SJSA1 (cell line): ENCODE measurements around the gene EME1. TPM values are rescaled to one million over a fixed set of nuclear protein-coding genes. Genes with fewer than 3 reads are reported as not detected.
"Not testable (repeated sequence)": the region's sequence is repeated elsewhere in the genome, so short reads cannot be mapped to it uniquely, and the experiment has no call there.

Experiments used
- DNase-seq, 2 experiments: peaks; one replicate each; pipeline ENCODE4 v3.0.0-alpha.2; 2015 to 2020; ENCODE audit warnings: low spot score in 2 of 2, low read depth in 1 of 2
- H3K27ac ChIP-seq: fragments of 250-450 bp; sonication (Bioruptor Pico); 2 replicates; pipeline ENCODE4 v1.5.1; 2020; ENCODE audit warnings: mild to moderate bottlenecking, moderate library complexity
- H3K27me3 ChIP-seq: fragments of 250-450 bp; sonication (Bioruptor Pico); replicated peaks from 2 replicates; pipeline ENCODE4 v1.5.1; 2020; ENCODE audit warnings: mild to moderate bottlenecking, moderate library complexity
- H3K36me3 ChIP-seq: fragments of 250-450 bp; sonication (Bioruptor Pico); 2 replicates; pipeline ENCODE4 v1.5.1; 2020; ENCODE audit warnings: mild to moderate bottlenecking
- H3K4me1 ChIP-seq: fragments of 250-450 bp; sonication (Bioruptor Pico); replicated peaks from 2 replicates; pipeline ENCODE4 v1.6.1; 2021; ENCODE audit warnings: mild to moderate bottlenecking
- H3K4me3 ChIP-seq: fragments of 250-450 bp; sonication (Bioruptor Pico); 2 replicates; pipeline ENCODE4 v1.5.1; 2020; ENCODE audit warnings: mild to moderate bottlenecking
- H3K9me3 ChIP-seq: fragments of 250-450 bp; sonication (Bioruptor Pico); replicated peaks from 2 replicates; pipeline ENCODE4 v1.5.1; 2020; ENCODE audit warnings: mild to moderate bottlenecking
- total RNA-seq: library from RNA; depleted of rRNA; stranded (reverse); fragments of >200 nt; shearing (Covaris generic); gene quantifications from 2 replicates; pipeline ENCODE4 v1.2.3, GENCODE V29; 2014

The EME1 gene
- total RNA-seq, 1 experiment from 2014 or later = 24.1 TPM

GRCh38 chr17:50398672-50399071 is 25.6 kb downstream of the EME1 start:
- not testable (repeated sequence) for H3K4me3 ChIP-seq, H3K27me3 ChIP-seq, DNase-seq, H3K9me3 ChIP-seq, H3K27ac ChIP-seq
- Histone ChIP-seq H3K36me3 (peaks cover 34% of the 10 kb centered on the region), H3K4me1 (peaks cover 18% of the 10 kb centered on the region)

- H3K9me3 ChIP-seq, DNase-seq, H3K4me3 ChIP-seq, H3K27me3 ChIP-seq, H3K27ac ChIP-seq: not testable (repeated sequence)
- peaks cover 25% of the 10 kb centered on the region for H3K36me3 ChIP-seq
- peaks cover 18% of the 10 kb centered on the region for H3K4me1 ChIP-seq
These were observed 26.6 kb downstream of the EME1 start for GRCh38 chr17:50399591-50399990.

DNA sequence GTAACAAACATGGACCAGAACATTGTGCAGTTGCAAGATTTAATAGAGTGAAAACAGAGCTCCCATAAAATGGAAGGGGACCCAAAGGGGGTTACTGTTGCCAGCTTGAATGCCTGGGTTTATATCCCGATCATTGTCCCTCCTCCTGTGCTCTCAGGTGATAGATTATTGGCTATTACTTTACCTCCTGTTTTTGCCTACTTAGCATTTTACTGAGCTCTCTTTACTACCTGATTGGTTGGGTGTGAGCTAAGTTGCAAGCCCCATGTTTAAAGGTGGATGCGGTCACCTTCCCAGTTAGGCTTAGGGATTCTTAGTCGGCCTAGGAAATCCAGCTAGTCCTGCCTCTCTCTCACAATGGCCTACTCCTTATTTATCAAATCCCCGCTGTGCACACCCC is 32.3 kb downstream of the EME1 start:
- not testable (repeated sequence) for H3K27ac ChIP-seq, DNase-seq

GRCh38 chr17:50406578-50406977 is 33.5 kb downstream of the EME1 start:
- DNase-seq = no peak
- no peak overlapping the region for H3K4me3 ChIP-seq
- no peaks in the 10 kb centered on the region for H3K4me1 ChIP-seq
- no peaks in the 10 kb centered on the region for H3K9me3 ChIP-seq
- H3K27ac ChIP-seq = no peak overlapping the region
- no peaks in the 10 kb centered on the region for H3K36me3 ChIP-seq
- H3K27me3 ChIP-seq = peaks cover 19% of the 10 kb centered on the region

More for the DNA sequence above, 32.3 kb downstream of the EME1 start:
- not testable (repeated sequence) for H3K36me3 ChIP-seq, H3K4me1 ChIP-seq, H3K9me3 ChIP-seq, H3K4me3 ChIP-seq
- peaks cover 18% of the 10 kb centered on the region for H3K27me3 ChIP-seq

DNA sequence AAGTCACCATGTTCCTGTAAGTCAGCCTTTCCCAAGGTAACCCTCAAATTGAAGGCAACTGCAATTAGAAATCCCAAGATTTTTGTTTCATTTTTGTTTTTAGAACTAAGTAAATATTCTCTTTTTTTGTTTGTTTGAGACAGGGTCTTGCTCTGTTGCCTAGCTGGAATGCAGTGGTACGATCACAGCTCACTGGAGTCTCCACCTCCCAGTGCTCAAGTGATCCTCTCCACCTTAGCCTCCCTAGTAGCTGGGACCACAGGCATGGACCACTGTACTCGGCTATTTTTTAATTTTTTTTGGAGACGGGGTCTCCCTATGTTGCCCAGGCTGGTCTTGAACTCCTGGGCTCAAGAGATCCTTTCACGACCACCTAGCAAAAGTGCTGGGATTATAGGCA is 34.9 kb downstream of the EME1 start:
- H3K27ac ChIP-seq = no peak overlapping the region
- peaks cover 19% of the 10 kb centered on the region for H3K27me3 ChIP-seq
- no peak overlapping the region for H3K4me3 ChIP-seq
- no peaks in the 10 kb centered on the region for H3K4me1 ChIP-seq
- DNase-seq = no peak
- no peaks in the 10 kb centered on the region for H3K36me3 ChIP-seq
- no peaks in the 10 kb centered on the region; the same call in 1 of the 2 replicates for H3K9me3 ChIP-seq

DNA sequence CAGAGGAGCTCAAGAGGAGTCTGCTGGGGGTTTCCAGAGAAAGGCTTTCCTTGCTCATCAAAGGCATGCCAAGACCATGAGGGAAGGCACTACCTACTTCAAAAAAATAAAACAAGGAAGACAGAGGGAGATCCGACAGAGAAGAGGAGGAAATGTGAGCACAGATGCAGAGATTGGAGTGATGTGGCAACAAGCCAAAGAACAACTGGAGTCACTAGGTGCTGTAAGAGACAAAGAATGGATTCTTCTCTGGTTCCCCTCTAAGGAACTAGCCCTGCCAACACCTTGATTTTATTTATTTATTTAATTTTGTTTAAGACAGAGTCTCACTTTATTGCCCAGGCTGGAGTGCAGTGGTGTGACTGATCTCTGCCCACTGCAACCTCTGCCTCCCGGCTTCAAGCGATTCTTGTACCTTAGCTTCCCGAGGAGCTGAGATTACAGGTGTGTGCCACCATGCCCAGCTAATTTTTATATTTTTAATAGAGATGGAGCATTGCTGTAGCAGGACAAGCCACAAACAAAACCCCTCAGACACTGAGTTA is 39.2 kb downstream of the EME1 start:
- Histone ChIP-seq H3K27me3 (peaks cover 12% of the 10 kb centered on the region), H3K36me3 (no peaks in the 10 kb centered on the region), H3K4me3 (no peak overlapping the region), H3K4me1 (peaks cover 3% of the 10 kb centered on the region; the same call in 1 of the 2 replicates), H3K9me3 (no peaks in the 10 kb centered on the region; the same call in 1 of the 2 replicates), H3K27ac (no peak overlapping the region)
- DNase-seq = no peak

GRCh38 chr17:50414808-50415207 is 41.8 kb downstream of the EME1 start:
- peaks cover 4% of the 10 kb centered on the region; the same call in 1 of the 2 replicates for H3K27me3 ChIP-seq
- H3K4me1 ChIP-seq = peaks cover 3% of the 10 kb centered on the region; the same call in 1 of the 2 replicates
- no peaks in the 10 kb centered on the region for H3K36me3 ChIP-seq
- H3K27ac ChIP-seq = no peak overlapping the region
- DNase-seq = no peak
- no peak overlapping the region for H3K4me3 ChIP-seq
- no peaks in the 10 kb centered on the region; the same call in 1 of the 2 replicates for H3K9me3 ChIP-seq

GRCh38 chr17:50419577-50419976 is 46.5 kb downstream of the EME1 start:
- not testable (repeated sequence) for DNase-seq, H3K4me3 ChIP-seq, H3K27me3 ChIP-seq, H3K27ac ChIP-seq, H3K9me3 ChIP-seq, H3K36me3 ChIP-seq
- H3K4me1 ChIP-seq = peaks cover 21% of the 10 kb centered on the region

GRCh38 chr17:50420419-50421112 is 47.5 kb downstream of the EME1 start:
- Histone ChIP-seq H3K27ac (no peak overlapping the region), H3K27me3 (no peaks in the 10 kb centered on the region), H3K9me3 (no peaks in the 10 kb centered on the region), H3K4me1 (peaks cover 27% of the 10 kb centered on the region), H3K4me3 (no peak overlapping the region), H3K36me3 (no peaks in the 10 kb centered on the region)
- DNase-seq = no peak

DNA sequence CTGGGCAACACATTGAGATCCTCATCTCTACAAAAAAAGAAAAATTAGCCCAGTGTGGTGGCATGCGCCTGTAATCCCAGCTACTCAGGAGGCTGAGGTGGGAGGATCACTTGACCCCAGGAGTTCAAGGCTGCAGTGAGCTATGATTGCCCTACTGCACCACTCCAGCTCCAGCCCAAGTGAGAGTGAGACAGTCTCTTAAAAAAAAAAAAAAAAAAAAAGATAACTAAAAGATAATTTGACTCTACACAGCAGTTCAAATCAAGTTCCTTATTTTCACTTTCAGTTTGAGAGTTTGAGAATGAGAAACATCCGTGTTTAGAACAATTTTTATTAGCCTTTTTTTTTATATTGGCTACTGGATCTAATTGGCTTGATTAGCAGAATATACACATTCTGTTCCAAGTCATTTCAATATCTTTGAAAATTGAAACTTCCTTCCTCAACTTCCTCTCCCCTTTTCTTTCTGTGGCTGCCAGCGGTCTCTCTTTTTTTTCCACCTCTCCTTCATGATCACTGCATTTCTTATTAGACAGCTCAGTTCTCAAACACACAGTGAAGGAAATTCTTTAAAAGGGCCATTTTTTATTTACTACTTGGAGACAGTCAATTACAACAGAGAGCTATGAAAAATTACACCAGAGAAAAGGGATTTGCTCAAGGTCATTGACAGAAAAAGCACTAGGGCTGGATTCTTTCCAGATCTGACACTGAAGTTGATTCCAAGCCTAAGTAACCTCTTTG is 48.5 kb downstream of the EME1 start:
- DNase-seq = peak in 1 of 2 experiments; percentile 52
- H3K27ac ChIP-seq = no peak overlapping the region
- H3K9me3 ChIP-seq = no peaks in the 10 kb centered on the region

DNA sequence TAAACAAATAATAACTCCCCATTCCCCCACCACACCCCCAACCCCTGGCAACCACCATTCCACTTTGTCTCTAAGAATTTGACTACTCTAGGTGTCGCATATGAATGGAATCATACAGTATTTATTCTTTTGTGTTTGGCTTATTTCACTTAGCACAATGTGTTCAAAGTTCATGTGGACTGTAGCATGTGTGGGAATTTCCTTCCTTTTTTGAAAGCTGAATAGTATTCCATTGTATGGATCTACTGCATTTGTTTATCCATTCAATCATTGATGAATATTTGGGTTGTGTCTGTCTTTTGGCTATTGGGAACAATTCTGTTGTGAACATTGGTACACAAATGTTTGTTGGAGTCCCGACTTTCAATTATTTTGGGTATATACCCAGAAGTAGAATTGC is 49.7 kb downstream of the EME1 start:
- Histone ChIP-seq H3K27ac (no peak overlapping the region), H3K36me3 (no peaks in the 10 kb centered on the region), H3K4me3 (no peak overlapping the region), H3K4me1 (peaks cover 42% of the 10 kb centered on the region), H3K27me3 (no peaks in the 10 kb centered on the region), H3K9me3 (no peaks in the 10 kb centered on the region)
- DNase-seq = no peak

More for the DNA sequence above, 48.5 kb downstream of the EME1 start:
- no peaks in the 10 kb centered on the region for H3K27me3 ChIP-seq
- H3K4me1 ChIP-seq = peaks cover 31% of the 10 kb centered on the region
- H3K4me3 ChIP-seq = peak overlapping the region; percentile 8
- H3K36me3 ChIP-seq = no peaks in the 10 kb centered on the region

DNA sequence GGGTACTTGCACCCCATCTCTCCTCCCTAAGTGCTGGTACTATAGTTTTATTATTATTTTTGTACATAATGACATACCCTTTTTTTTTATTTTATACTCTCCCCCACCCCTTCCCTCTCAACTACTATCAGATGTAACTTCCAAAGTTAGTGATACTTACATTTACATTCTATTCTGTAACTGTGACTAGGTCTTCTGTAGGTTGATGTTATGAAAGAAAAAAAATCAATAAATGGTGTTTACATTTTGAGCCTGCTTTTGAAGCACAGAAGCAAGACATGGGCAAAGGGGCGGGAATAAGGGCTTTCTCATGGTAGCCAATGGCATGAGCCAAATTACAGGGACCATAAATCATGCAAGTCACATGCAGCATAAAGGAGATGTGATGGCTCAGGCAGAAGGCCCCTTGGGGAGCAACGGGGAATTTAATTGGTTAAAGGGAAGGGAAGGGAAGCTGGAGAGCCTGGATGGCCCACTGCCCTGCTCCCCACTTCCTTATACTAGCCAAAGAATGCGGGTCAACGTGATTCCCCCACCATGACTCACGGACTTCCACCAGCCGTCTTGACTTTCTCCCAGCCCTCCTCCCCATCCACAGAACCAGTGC is 50.6 kb downstream of the EME1 start:
- no peaks in the 10 kb centered on the region for H3K9me3 ChIP-seq
- peaks cover 42% of the 10 kb centered on the region for H3K4me1 ChIP-seq
- no peaks in the 10 kb centered on the region for H3K27me3 ChIP-seq
- no peaks in the 10 kb centered on the region for H3K36me3 ChIP-seq
- no peak overlapping the region for H3K4me3 ChIP-seq
- H3K27ac ChIP-seq = no peak overlapping the region
- DNase-seq = peak; percentile 75 to 85

DNA sequence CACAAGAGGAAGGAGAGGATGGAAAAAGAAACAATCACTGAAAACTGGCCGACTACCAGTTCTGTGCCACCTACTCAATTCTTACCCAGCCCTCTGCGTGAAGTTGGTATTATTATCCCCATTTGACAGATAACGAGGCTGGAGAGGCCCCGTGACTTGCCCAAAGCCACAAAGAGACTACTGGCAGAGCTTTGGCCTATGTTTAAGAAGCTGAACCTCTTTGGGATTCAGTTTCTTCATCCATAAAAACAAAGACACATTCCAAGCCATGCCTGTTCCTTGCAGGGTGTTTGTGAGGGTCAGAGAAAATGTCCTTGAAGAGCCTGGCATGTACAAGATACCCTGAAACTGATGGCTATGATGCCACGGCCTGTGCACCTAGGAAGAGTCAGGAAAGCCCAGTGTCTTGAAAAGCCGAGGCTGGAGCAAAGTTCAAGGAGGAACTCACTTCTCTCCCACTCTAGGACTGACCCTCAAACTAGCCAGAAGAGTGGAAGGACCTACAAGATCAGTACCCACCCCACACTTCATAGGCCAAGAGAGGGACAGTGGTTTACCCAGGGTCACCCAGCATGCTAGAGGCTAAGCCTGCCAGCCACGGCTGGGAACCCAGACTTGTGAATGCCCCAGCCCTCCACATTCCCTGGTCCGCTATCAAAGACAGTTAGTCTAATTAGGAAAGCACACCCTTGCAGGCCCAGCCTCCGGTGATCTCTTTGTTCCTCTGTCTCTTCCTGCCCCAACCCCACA is 51.4 kb downstream of the EME1 start:
- H3K27ac ChIP-seq = no peak overlapping the region
- no peaks in the 10 kb centered on the region for H3K36me3 ChIP-seq
- no peak for DNase-seq
- peaks cover 42% of the 10 kb centered on the region for H3K4me1 ChIP-seq
- H3K4me3 ChIP-seq = no peak overlapping the region
- no peaks in the 10 kb centered on the region for H3K27me3 ChIP-seq
- no peaks in the 10 kb centered on the region for H3K9me3 ChIP-seq
